WTC11 (cell line): Measurements from ENCODE around the gene GNG3. TPM values are rescaled to one million over a fixed set of nuclear protein-coding genes. Genes with fewer than 3 reads are reported as not detected.
A peak's percentile ranks its signal among the peaks of the same experiment; 100 is the strongest.

Experiments used
- CBFB ChIP-seq: sonication (generic); formaldehyde crosslinking; IDR thresholded peaks from 2 replicates; pipeline ENCODE4 v1.8.1; 2022; ENCODE audit warnings: mild to moderate bottlenecking, low read depth, missing genetic modification reagents
- CREB1 ChIP-seq: sonication (generic); formaldehyde crosslinking; IDR thresholded peaks from 2 replicates; pipeline ENCODE4 v1.8.0; 2023; ENCODE audit warnings: mild to moderate bottlenecking, missing genetic modification reagents
- CTCF ChIP-seq: fragments of 200-600 bp; IDR thresholded peaks from 2 replicates; pipeline ENCODE4 v1.8.0; 2022; ENCODE audit warnings: antibody characterized with exemption
- E2F5 ChIP-seq: sonication (generic); formaldehyde crosslinking; IDR thresholded peaks from 2 replicates; pipeline ENCODE4 v1.8.1; 2022; ENCODE audit warnings: mild to moderate bottlenecking, moderate library complexity, missing genetic modification reagents
- ERG ChIP-seq: fragments of 250-450 bp; sonication (Bioruptor Pico); IDR thresholded peaks from 2 replicates; pipeline ENCODE4 v1.8.0; 2021; ENCODE audit warnings: mild to moderate bottlenecking
- FOXJ3 ChIP-seq: sonication (generic); formaldehyde crosslinking; IDR thresholded peaks from 2 replicates; pipeline ENCODE4 v1.9.0; 2021; ENCODE audit warnings: missing genetic modification reagents, mild to moderate bottlenecking, borderline replicate concordance
- FOXK1 ChIP-seq: sonication (generic); formaldehyde crosslinking; IDR thresholded peaks from 2 replicates; pipeline ENCODE4 v1.8.0; 2022; ENCODE audit warnings: mild to moderate bottlenecking, moderate library complexity, missing genetic modification reagents
- FOXP1 ChIP-seq: sonication (generic); formaldehyde crosslinking; IDR thresholded peaks from 2 replicates; pipeline ENCODE4 v1.8.0; 2022; ENCODE audit warnings: missing genetic modification reagents, mild to moderate bottlenecking, moderate library complexity, borderline replicate concordance
- GRHL2 ChIP-seq: fragments of 250-450 bp; sonication (Bioruptor Pico); IDR thresholded peaks from 2 replicates; pipeline ENCODE4 v1.8.0; 2022; ENCODE audit warnings: mild to moderate bottlenecking, moderate library complexity; ENCODE audit not compliant: insufficient replicate concordance, severe bottlenecking
- HMGA2 ChIP-seq: fragments of 250-450 bp; sonication (Bioruptor Pico); IDR thresholded peaks from 2 replicates; pipeline ENCODE4 v1.4.0; 2021; ENCODE audit warnings: mild to moderate bottlenecking, moderate library complexity
- IRF1 ChIP-seq: sonication (generic); formaldehyde crosslinking; IDR thresholded peaks from 2 replicates; pipeline ENCODE4 v1.8.0; 2023; ENCODE audit warnings: missing genetic modification reagents
- MAX ChIP-seq: sonication (generic); formaldehyde crosslinking; IDR thresholded peaks from 2 replicates; pipeline ENCODE4 v1.8.0; 2022; ENCODE audit warnings: mild to moderate bottlenecking, missing genetic modification reagents
- MXD4 ChIP-seq: fragments of 250-450 bp; sonication (Bioruptor Pico); IDR thresholded peaks from 2 replicates; pipeline ENCODE4 v1.8.0; 2021; ENCODE audit warnings: mild to moderate bottlenecking, moderate library complexity, borderline replicate concordance
- MYBL2 ChIP-seq: sonication (generic); formaldehyde crosslinking; IDR thresholded peaks from 2 replicates; pipeline ENCODE4 v1.8.1; 2023; ENCODE audit warnings: mild to moderate bottlenecking, moderate library complexity, missing genetic modification reagents
- NFE2L1 ChIP-seq: sonication (generic); formaldehyde crosslinking; IDR thresholded peaks from 2 replicates; pipeline ENCODE4 v1.8.1; 2023; ENCODE audit warnings: missing genetic modification reagents
- NR2C2 ChIP-seq: sonication (generic); formaldehyde crosslinking; IDR thresholded peaks from 2 replicates; pipeline ENCODE4 v1.8.0; 2022; ENCODE audit warnings: mild to moderate bottlenecking, missing genetic modification reagents
- PRDM15 ChIP-seq: sonication (generic); formaldehyde crosslinking; IDR thresholded peaks from 2 replicates; pipeline ENCODE4 v1.8.0; 2022; ENCODE audit warnings: missing genetic modification reagents
- TP53 ChIP-seq: sonication (generic); formaldehyde crosslinking; IDR thresholded peaks from 2 replicates; pipeline ENCODE4 v1.8.1; 2023; ENCODE audit warnings: mild to moderate bottlenecking, missing genetic modification reagents
- ZBTB21 ChIP-seq: sonication (generic); formaldehyde crosslinking; IDR thresholded peaks from 2 replicates; pipeline ENCODE4 v1.8.1; 2023; ENCODE audit warnings: mild to moderate bottlenecking, missing genetic modification reagents, borderline replicate concordance
- ZBTB43 ChIP-seq: sonication (generic); formaldehyde crosslinking; IDR thresholded peaks from 2 replicates; pipeline ENCODE4 v1.8.1; 2023; ENCODE audit warnings: mild to moderate bottlenecking, missing genetic modification reagents
- ZNF121 ChIP-seq: sonication (generic); formaldehyde crosslinking; IDR thresholded peaks from 2 replicates; pipeline ENCODE4 v1.8.0; 2023; ENCODE audit warnings: missing genetic modification reagents
- ZNF396 ChIP-seq: fragments of 250-450 bp; sonication (Bioruptor Pico); IDR thresholded peaks from 2 replicates; pipeline ENCODE4 v1.8.0; 2021; ENCODE audit warnings: mild to moderate bottlenecking, moderate library complexity, borderline replicate concordance
- ZNF423 ChIP-seq: fragments of 250-450 bp; sonication (Bioruptor Pico); IDR thresholded peaks from 2 replicates; pipeline ENCODE4 v2.1.2; 2022; ENCODE audit warnings: mild to moderate bottlenecking, moderate library complexity
- ZNF512 ChIP-seq: sonication (generic); formaldehyde crosslinking; IDR thresholded peaks from 2 replicates; pipeline ENCODE4 v1.8.1; 2022; ENCODE audit warnings: missing genetic modification reagents, borderline replicate concordance
- total RNA-seq: library from RNA; stranded (reverse); gene quantifications from 3 replicates; pipeline ENCODE4 v1.2.3, GENCODE V29; 2021

The GNG3 gene
- total RNA-seq, 1 experiment from 2014 or later, result 6.0 TPM

GRCh38 chr11:62709247-62710000 is 1.9 kb downstream of the GNG3 start (continued):
- no peak for TF ChIP-seq CTCF
- no peak for TF ChIP-seq NR2C2 (CRISPR knock-in tag)
- no peak for TF ChIP-seq GRHL2 (CRISPR knock-in tag)
- TF ChIP-seq TP53 (CRISPR knock-in tag), result peak; percentile 3; the same call in 1 of the 2 replicates
- TF ChIP-seq ZNF121 (CRISPR knock-in tag), result no peak
- TF ChIP-seq ZNF396, result 0 out of 2 replicates have a peak, but pooled peaks have one; percentile 61
- TF ChIP-seq PRDM15 (CRISPR knock-in tag), result no peak; the same call in 1 of the 2 replicates
- no peak for TF ChIP-seq ZBTB21 (CRISPR knock-in tag)
- peak; percentile 83; the same call in 1 of the 2 replicates for TF ChIP-seq MAX
- no peak for TF ChIP-seq ZNF423 (CRISPR knock-in tag)
- no peak for TF ChIP-seq FOXJ3 (CRISPR knock-in tag)
- peak; percentile 42; the same call in 1 of the 2 replicates for TF ChIP-seq FOXP1 (CRISPR knock-in tag)
- peak; percentile 13; the same call in 1 of the 2 replicates for TF ChIP-seq FOXK1 (CRISPR knock-in tag)
- no peak for TF ChIP-seq ERG (CRISPR knock-in tag)
- TF ChIP-seq NFE2L1 (CRISPR knock-in tag), result no peak
- no peak for TF ChIP-seq ZBTB43 (CRISPR knock-in tag)
- TF ChIP-seq IRF1 (CRISPR knock-in tag), result no peak
- TF ChIP-seq MYBL2 (CRISPR knock-in tag), result no peak
- no peak for TF ChIP-seq ZNF512 (CRISPR knock-in tag)
- TF ChIP-seq E2F5, result peak; percentile 88
- TF ChIP-seq MXD4, result no peak
- TF ChIP-seq HMGA2 (CRISPR knock-in tag), result no peak
- TF ChIP-seq CREB1 (CRISPR knock-in tag), result peak; percentile 6; the same call in 1 of the 2 replicates
- no peak for TF ChIP-seq CBFB (CRISPR knock-in tag)
